Activated CD8-positive, alpha-beta memory T cell treated with anti-CD3 and anti-CD28 coated beads for 4 hours (primary cell): ENCODE measurements around the gene VASH1.

Experiments
- DNase-seq, 2 donors: peaks; one replicate each; pipeline ENCODE4 v3.0.0-alpha.2; 2020; ENCODE audit warnings: low read depth in 2 of 2

Gene VASH1

DNA sequence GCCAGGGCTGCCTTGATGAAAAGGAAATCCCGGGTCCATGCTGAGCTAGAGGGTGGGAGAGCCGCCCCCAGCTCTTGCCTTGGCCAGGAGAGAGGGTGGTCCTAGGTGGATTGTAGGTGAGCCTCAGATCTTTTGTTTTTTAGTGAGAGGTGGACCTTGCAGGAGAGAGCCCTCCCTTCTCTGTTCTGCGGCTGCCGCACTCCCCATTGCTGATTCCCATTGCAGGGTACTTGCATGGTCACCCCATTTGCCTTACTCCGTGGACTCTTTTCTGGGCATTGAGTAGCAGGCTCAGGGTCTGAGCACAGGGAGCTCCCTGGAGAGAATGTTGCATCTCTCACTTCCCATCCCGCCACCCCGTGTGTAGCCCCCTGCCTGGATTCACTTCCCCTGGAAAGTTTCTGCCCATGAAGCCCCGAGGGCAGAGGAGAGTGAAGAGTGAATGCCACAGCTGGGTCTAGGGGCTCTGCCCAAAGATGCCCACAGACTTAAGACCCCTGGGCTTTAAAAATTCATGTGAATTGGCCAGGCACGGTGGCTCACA, 10.2 kb downstream of the VASH1 start:
- no peak for DNase-seq

GRCh38 chr14:76772300-76773187, 11.3 kb downstream of the VASH1 start:
- DNase-seq: no peak

GRCh38 chr14:76773188-76773885, 12.1 kb downstream of the VASH1 start:
- no peak for DNase-seq

DNA sequence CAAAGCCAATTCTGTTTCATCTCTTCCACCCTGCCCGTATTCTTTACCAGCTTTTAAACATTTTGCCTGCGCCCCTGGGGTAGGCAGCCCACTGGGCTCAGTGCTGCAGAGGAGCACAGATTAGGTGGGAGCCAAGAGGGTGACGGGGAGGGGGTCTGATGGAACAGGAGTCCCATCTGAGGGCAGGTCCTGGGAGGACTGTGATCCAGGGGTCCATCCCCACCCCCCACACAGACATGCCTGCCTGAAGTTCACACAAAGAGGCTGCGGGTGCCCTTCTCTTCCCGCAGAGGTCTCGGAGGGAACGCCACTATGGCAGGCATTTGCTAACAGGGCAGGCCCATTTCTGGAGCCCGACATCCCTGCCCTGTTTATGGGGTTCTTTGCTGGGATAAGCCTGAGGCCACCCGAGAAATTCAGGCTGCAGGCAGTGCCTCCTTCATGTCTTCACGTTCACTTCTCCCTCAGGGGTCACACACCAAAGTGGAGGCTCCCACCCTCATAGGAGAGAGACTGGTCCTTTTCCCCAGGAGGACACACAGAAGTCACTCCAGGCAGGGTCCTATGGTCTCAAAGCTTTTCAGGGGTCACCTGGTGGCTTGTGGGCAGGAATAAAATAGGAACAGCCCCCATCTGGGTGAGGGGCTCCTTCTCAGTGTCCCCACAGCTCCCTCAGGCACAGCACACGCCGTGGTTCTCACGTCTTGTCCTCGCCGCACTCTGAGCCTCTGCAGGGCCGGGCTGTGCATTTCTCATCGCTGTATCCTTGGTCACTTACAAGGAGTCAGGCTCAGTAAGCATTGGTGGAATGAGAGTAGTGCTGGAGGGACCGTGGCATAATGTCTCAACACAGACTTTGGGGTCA, 12.9 kb downstream of the VASH1 start:
- DNase-seq: no peak

- no peak for DNase-seq
Observed at GRCh38 chr14:76774821-76775694, 13.8 kb downstream of the VASH1 start.

GRCh38 chr14:76775695-76776427, 14.6 kb downstream of the VASH1 start:
- DNase-seq: no peak

DNA sequence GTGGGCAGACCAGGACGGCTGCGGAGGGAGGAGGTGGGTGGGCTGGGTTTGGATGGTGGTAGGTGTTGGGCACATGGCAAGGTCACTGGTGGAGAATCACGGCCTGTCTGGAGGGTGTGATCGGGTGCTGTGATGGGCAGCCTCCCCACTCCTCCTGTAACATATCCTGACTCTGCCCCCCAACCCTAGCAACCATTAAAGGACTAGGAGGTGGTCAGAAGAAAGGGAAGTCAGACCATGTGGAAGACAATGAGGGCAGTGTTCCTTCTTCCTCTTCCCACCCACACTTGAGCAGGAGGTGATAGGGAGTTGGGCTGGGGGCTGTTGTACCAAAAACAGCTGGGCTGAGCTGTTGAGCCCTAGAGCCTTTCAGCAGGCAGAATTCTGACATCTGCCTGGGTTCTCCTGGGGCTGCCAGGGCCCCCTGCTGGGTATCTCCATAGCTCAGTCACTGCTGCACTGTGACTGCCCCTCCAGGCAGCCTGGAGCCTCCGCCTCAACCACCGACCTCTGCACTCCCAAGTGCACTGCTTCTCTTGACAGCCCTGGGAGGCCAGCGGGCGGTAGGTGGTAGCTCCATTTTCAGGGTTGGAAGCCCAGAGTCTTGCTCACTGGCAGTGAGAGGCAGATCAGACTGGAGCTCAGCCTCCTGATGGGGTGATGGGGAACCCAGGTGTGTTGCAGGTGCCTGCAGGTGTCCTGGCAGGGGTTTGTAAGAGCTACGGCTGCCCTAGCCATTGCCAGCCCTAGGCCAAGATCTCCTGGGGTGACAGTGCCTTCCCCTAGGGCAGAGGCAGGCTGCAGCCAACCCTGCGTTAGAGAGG, 15.4 kb downstream of the VASH1 start:
- DNase-seq: no peak

DNA sequence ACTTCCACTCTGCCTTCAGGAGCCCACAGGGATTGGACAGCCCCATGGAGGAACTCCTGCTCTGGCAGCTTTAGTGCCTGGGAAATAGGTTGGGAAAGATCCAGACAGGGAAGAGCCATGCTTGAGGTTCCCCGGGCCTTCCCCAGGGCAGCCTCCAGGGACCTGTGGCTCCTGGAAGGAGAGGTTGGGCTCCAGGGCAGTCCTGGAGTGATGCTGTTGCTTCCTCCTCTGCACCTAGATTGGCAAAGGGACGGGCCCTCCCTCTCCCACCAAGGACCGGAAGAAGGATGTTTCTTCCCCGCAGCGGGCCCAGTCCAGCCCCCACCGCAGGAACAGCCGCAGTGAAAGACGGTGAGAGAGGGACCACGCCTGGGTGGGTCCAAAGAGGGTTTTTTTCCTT, 16.5 kb downstream of the VASH1 start:
- DNase-seq: no peak

GRCh38 chr14:76778546-76779215, 17.4 kb downstream of the VASH1 start:
- DNase-seq: no peak

DNA sequence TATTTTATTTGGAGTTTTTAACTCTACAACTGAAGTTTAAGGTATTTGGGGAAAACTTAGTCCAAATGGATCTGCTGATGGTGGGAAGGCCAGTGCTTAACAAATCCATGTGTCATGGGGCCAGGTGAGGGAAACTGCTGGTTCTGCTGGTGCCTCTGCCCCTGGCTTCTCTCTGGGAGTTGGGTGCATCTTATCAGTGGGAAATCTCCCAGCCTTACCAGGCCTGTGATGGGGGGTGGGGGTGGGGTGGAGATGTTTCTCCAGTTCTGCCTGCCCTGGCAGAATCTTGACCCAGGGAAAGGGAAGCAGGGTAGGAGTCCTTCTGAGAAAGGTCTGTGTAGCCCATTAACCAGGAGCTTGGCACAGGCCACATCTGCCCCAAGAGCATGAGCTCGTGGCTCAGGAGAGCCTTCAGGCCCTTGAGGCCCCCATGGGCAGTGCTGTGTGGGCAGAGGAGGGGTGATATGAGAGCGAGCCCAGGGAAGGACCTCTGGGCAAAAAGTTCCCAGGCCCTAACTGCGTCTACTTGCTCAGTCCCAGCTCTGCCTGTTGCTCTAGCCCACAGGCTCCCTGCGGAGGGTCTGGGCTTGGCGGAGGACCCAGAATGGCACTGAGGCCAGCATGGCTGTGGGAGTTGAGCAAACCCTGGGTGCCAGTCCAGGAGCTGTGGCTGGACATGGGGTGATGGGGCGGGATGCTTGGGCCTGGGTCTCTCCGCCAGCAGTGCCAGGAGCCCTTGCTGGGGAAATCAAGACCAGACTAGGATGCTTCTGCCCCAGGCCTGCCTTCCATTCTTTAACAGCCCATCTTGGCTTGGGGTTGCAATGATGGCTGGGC, 18.2 kb downstream of the VASH1 start:
- DNase-seq: no peak

- DNase-seq: no peak
Observed at GRCh38 chr14:76780058-76780345, 18.7 kb downstream of the VASH1 start.

- no peak for DNase-seq
Observed at GRCh38 chr14:76780360-76780759, 19.1 kb downstream of the VASH1 start.

DNA sequence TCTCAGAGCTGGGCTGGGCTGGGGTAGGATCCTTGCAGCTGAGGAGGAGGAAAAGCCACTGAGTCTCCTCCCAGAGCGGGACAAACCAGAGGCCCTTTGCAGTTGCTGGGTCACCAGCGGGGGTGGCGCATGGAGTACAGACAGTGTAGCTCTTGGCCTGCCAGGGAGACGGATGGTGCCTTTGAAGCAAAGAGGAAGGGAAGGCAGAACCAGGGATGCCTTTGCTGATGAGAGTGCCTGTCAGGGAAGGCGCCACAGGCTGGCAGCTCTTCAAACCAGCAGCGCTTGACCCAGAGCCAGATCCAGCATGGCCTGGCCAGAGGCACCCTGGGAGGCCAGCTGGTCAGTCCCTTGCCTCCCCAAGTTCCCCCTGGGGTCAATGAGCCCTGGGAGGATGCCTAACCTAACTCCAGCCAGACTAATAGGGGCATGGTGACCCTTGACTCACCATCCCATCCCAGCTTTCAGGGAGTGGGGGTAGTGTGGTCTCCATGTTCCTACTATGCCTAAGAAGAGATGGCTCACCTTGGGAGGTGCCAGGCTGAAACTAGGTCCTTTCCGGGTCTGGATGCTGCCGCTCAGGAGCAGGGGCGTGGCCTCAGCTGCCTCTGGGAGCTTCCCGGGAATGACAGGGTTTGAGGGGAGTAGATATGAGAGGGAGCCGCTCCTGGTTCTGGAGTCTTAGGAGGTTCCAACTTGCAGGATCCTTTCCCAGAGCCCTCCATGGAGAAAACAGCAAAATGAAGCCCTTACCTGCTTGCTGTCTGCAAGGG, 19.8 kb downstream of the VASH1 start:
- DNase-seq: no peak

- DNase-seq: no peak
Observed at GRCh38 chr14:76781648-76782051, 20.4 kb downstream of the VASH1 start.

GRCh38 chr14:76782115-76782884, 21.0 kb downstream of the VASH1 start:
- DNase-seq: no peak

GRCh38 chr14:76782885-76783566, 21.8 kb downstream of the VASH1 start:
- DNase-seq: no peak
